ENCODE data around the gene MYL6B. TPM values are rescaled to one million over a fixed set of nuclear protein-coding genes. Genes with fewer than 3 reads are reported as not detected.

Gene MYL6B
- polyA plus RNA-seq (2011; rRNA removed) (48.2 and 67.0 TPM in 2 replicates), polyA plus RNA-seq (2017; fragmentation: RNase III; extraction: RNeasy Plus Mini Kit Qiagen cat#74134 plus additional on column Dnase treatment) (68.6 to 92.7 TPM (median 83.9 TPM) in 3 replicates), polyA minus RNA-seq (2011; rRNA and poly(A)+ RNA removed) (21.6 and 24.3 TPM in 2 replicates)
- polyA plus RNA-seq (2012; cell fraction: cytosol; rRNA removed), result 63.4 and 78.3 TPM in 2 replicates
- 30.2 and 41.3 TPM in 2 replicates for polyA plus RNA-seq (2012; cell fraction: nucleus; rRNA removed)

- FAIRE-seq, result no peak
- H3K27ac ChIP-seq, result peak within 1 kb of the TSS; percentile 92 to 93
- TF ChIP-seq RFX5 (IDR thresholded peaks at IDR 0.05) (no peak), MAFK (IDR thresholded peaks at IDR 0.05; ENCODE audit: partially characterized antibody) (no peak), EHMT2 (IDR thresholded peaks at IDR 0.05; ENCODE audit: low read depth) (no peak), CTCF (IDR thresholded peaks at IDR 0.05) (no peak), ESRRA (IDR thresholded peaks at IDR 0.05; ENCODE audit: borderline replicate concordance, low read length) (no peak), REST (IDR thresholded peaks at IDR 0.05) (peak; percentile 35), EP300 (IDR thresholded peaks at IDR 0.05) (no peak), FOSB (CRISPR knock-in tag; IDR thresholded peaks at IDR 0.05) (0 out of 2 replicates have a peak, but pooled peaks have one; percentile 4), SREBF2 (IDR thresholded peaks at IDR 0.05) (no peak), BHLHE40 (IDR thresholded peaks at IDR 0.05; ENCODE audit: low read depth, low read length) (peak; percentile 58), HDAC2 (IDR thresholded peaks at IDR 0.05) (no peak), POLR2A (IDR thresholded peaks at IDR 0.05; ENCODE audit: low read length) (peak; percentile 71), PBX3 (IDR thresholded peaks at IDR 0.05) (peak; percentile 46; the same call in 1 of the 2 replicates), NFE2L2 (conservative IDR thresholded peaks at IDR 0.05; ENCODE audit: low read length) (no peak), CEBPB (IDR thresholded peaks at IDR 0.05) (no peak), TFCP2L1 (CRISPR knock-in tag; IDR thresholded peaks at IDR 0.05) (no peak), CHD2 (IDR thresholded peaks at IDR 0.05; ENCODE audit: low read length, partially characterized antibody) (no peak), FOSL2 (IDR thresholded peaks at IDR 0.05) (peak; percentile 42; the same call in 1 of the 2 replicates), FOSL2 (CRISPR knock-in tag; IDR thresholded peaks at IDR 0.05) (peak; percentile 85), HOXB5 (CRISPR knock-in tag; IDR thresholded peaks at IDR 0.05) (no peak), POLR2AphosphoS2 (conservative IDR thresholded peaks at IDR 0.05; ENCODE audit: low read length) (no peak), ZSCAN20 (CRISPR knock-in tag; IDR thresholded peaks at IDR 0.05) (no peak), KDM5A (IDR thresholded peaks at IDR 0.05) (no peak), MAX (IDR thresholded peaks at IDR 0.05) (peak; percentile 42), RNF2 (IDR thresholded peaks at IDR 0.05; ENCODE audit: borderline replicate concordance, low read depth) (no peak), CBX2 (IDR thresholded peaks at IDR 0.05; ENCODE audit: borderline replicate concordance, low read depth) (no peak), NR3C1 (IDR thresholded peaks at IDR 0.05) (no peak), BCL3 (IDR thresholded peaks at IDR 0.05) (peak; percentile 67; the same call in 1 of the 3 replicates), GATA3 (IDR thresholded peaks at IDR 0.05; ENCODE audit: borderline replicate concordance) (no peak), HEYL (CRISPR knock-in tag; IDR thresholded peaks at IDR 0.05) (no peak), EHF (CRISPR knock-in tag; IDR thresholded peaks at IDR 0.05) (no peak), RAD21 (conservative IDR thresholded peaks at IDR 0.05 in 1 of 2, IDR thresholded peaks at IDR 0.05 in 1 of 2) (no peak), PHF8 (IDR thresholded peaks at IDR 0.05; ENCODE audit: borderline replicate concordance, low read depth) (peak; percentile 78; the same call in 1 of the 2 replicates), HOXB13 (CRISPR knock-in tag; IDR thresholded peaks at IDR 0.05; ENCODE audit: low read depth) (no peak), JUN (IDR thresholded peaks at IDR 0.05) (peak; percentile 84 to 87)
These were observed at the start of gene MYL6B for GRCh38 chr12:56152132-56152755. MYL6B (plus strand) TSS chr12:56152587; CDS start chr12:56153919, 1,332 bp downstream.

More at GRCh38 chr12:56152132-56152755, at the start of gene MYL6B:
- peak within 1 kb of the TSS; percentile 82 for H3K4me2 ChIP-seq
- CTCF ChIA-PET, result interaction anchor here (0.6 to 5.3 kb wide), 10 partner anchors 9 to 340 kb away, joined by 3 to 27 read pairs (median 5); partner anchors contain the start of genes ESYT1, SMARCC2 and ZC3H10
- peak; percentile 94 for DNase-seq (ENCODE audit: low read depth in 1 of 2, low spot score in 1 of 2)
- peaks cover 19% of the 10 kb centered on the region; the same call in 2 of the 3 replicates for H3K4me1 ChIP-seq
- WGBS (ENCODE audit: missing lambda C conversion rate), result under 1% methylated on average over 35 of the region's 37 CpGs
- peak within 1 kb of the TSS; percentile 53 for H3K4me3 ChIP-seq
- POLR2A ChIA-PET, result interaction anchor here (0.8 to 1.4 kb wide), 7 partner anchors 9 to 178 kb away, joined by 3 to 19 read pairs (median 4); partner anchors contain the start of genes ESYT1, PA2G4, RAB5B and SMARCC2
- peak; percentile 89 to 93 for ATAC-seq
- no peaks in the 10 kb centered on the region for H3K9me3 ChIP-seq
